Stomach (tissue), 9 donors: Measurements from ENCODE around the gene CXCR6. TPM values are rescaled to one million over a fixed set of nuclear protein-coding genes. Genes with fewer than 3 reads are reported as not detected.

Source experiments
- DNase-seq, 2 donors: peaks; one replicate each; pipeline versions ENCODE4 v3.0.0 to v3.0.0-alpha.2; 2013 to 2019
- H3K27ac ChIP-seq, 5 donors: fragments of 200-600 bp in 4 of 5; sonication (generic) in 4 of 5; one replicate each; pipeline ENCODE4 v1.5.1; 2013 to 2019; ENCODE audit warnings: mild to moderate bottlenecking in 1 of 5, moderate library complexity in 1 of 5
- H3K27me3 ChIP-seq, 3 donors: fragments of 200-600 bp; sonication (generic); one replicate each; pipeline ENCODE4 v1.5.1; 2017 to 2019; ENCODE audit warnings: mixed run types in 1 of 3
- H3K36me3 ChIP-seq, 4 donors: fragments of 200-600 bp; sonication (generic); 1 replicate in 3 of 4; 2 replicates in 1 of 4; pipeline ENCODE4 v1.5.1; 2016 to 2019
- H3K4me1 ChIP-seq, 4 donors: fragments of 200-600 bp; sonication (generic); one replicate each; pipeline ENCODE4 v1.5.1; 2016 to 2019
- H3K4me3 ChIP-seq, 4 donors: fragments of 200-600 bp; sonication (generic) in 3 of 4; one replicate each; pipeline ENCODE4 v1.5.1; 2016 to 2019; ENCODE audit warnings: mild to moderate bottlenecking in 1 of 4
- H3K9me3 ChIP-seq, 4 donors: fragments of 200-600 bp; sonication (generic); one replicate each; pipeline ENCODE4 v1.5.1; 2016 to 2019
- CTCF ChIP-seq, 7 experiments: fragments of 450-650 bp in 4 of 7; fragments of 200-600 bp in 3 of 7; sonication (generic) in 3 of 7; IDR thresholded peaks; one replicate each; pipeline ENCODE4 v1.5.1; 2016 to 2019; ENCODE audit warnings: antibody characterized with exemption in 7 of 7, control low read depth in 2 of 7, mild to moderate bottlenecking in 1 of 7
- EP300 ChIP-seq: sonication (generic); formaldehyde crosslinking; IDR thresholded peaks from one replicate; pipeline ENCODE4 v1.6.1; 2017; ENCODE audit warnings: antibody characterized with exemption
- POLR2A ChIP-seq, 4 donors: fragments of 450-650 bp; IDR thresholded peaks; one replicate each; pipeline ENCODE4 v1.6.1; 2016; ENCODE audit warnings: antibody characterized with exemption in 4 of 4, control low read depth in 2 of 4, mild to moderate bottlenecking in 1 of 4, moderate library complexity in 1 of 4
- POLR2AphosphoS5 ChIP-seq, 3 donors: sonication (generic); formaldehyde crosslinking; IDR thresholded peaks; one replicate each; pipeline ENCODE4 v1.6.1; 2016; ENCODE audit warnings: antibody characterized with exemption in 3 of 3
- whole genome bisulfite sequencing, 5 donors: extraction: QIAGEN DNeasy Blood & Tissue Kit in 3 of 5; methylation state at CpG; one replicate each; pipeline versions ENCODE4 v1.1.5 to v1.1.7; 2013 to 2018; 5-methylcytosine and 5-hydroxymethylcytosine counted together
- intact Hi-C: fragments of 100-400 bp; cut with DNase I; formaldehyde crosslinking; loops from one replicate; pipeline ENCODE4 v1.15.1; 2023; ENCODE audit warnings: low total_unique reads
- polyA plus RNA-seq, 3 donors: library from polyadenylated mRNA; stranded (reverse); fragments of 200-250 nt; gene quantifications; one replicate each; pipeline ENCODE4 v1.2.3, GENCODE V29; 2013
- total RNA-seq, 5 donors: library from RNA; depleted of rRNA; stranded (reverse); fragments of >200 nt; gene quantifications; one replicate each; pipeline versions ENCODE4 v1.1.0 to v1.2.3, GENCODE V29; 2014 to 2016
- donor health status: healthy with polysubstance abuse.
- donor health status: Bipolar disorder and iron deficiency.
- donor health status: healthy.

Gene CXCR6
- total and polyA plus RNA-seq, 8 donors: 0.31 to 14.8 (median 1.1) TPM; not detected in 3

GRCh38 chr3:45954306-45954705 is 11.0 kb downstream of the CXCR6 start:
- Histone ChIP-seq H3K27ac (no peak overlapping the region), H3K27me3 (no peaks in the 10 kb centered on the region), H3K4me3 (no peak overlapping the region), H3K9me3 (no peaks in the 10 kb centered on the region), H3K36me3 (peaks cover 79 to 100% (median 99%) of the 10 kb centered on the region in 4 donors), H3K4me1 (peaks cover 0 to 7% (median 2%) of the 10 kb centered on the region in 4 donors)
- 94 to 98% (median 95%) methylated on average over 3 of the region's 3 CpGs for WGBS, 5 donors
- TF ChIP-seq CTCF (IDR thresholded peaks at IDR 0.05): no peak
- no peak for TF ChIP-seq EP300
- TF ChIP-seq POLR2A (IDR thresholded peaks at IDR 0.05): no peak
- TF ChIP-seq POLR2AphosphoS5 (IDR thresholded peaks at IDR 0.05): no peak
- no peak for DNase-seq
- intact Hi-C loops: no loop called here

- H3K36me3 ChIP-seq: peaks cover 78 to 100% (median 99%) of the 10 kb centered on the region in 4 donors
- DNase-seq: no peak
- no peak for TF ChIP-seq POLR2A (IDR thresholded peaks at IDR 0.05)
- no peak for TF ChIP-seq POLR2AphosphoS5 (IDR thresholded peaks at IDR 0.05)
- TF ChIP-seq EP300: no peak
- TF ChIP-seq CTCF (IDR thresholded peaks at IDR 0.05): no peak
- H3K27me3 ChIP-seq: no peaks in the 10 kb centered on the region
- H3K27ac ChIP-seq: no peak overlapping the region
- WGBS, 5 donors: 87 to 90% (median 88%) methylated on average over 11 of the region's 11 CpGs
- intact Hi-C loops: no loop called here
- H3K9me3 ChIP-seq: no peaks in the 10 kb centered on the region
- H3K4me3 ChIP-seq: no peak overlapping the region
- H3K4me1 ChIP-seq: peaks cover 0 to 7% (median 0%) of the 10 kb centered on the region in 4 donors
Measured at GRCh38 chr3:45955017-45955647, 11.9 kb downstream of the CXCR6 start.

- WGBS, 5 donors: 89 to 94% (median 94%) methylated on average over 4 of the region's 4 CpGs
- H3K4me1 ChIP-seq: peaks cover 0 to 7% (median 0%) of the 10 kb centered on the region in 4 donors
- DNase-seq: no peak
Measured at GRCh38 chr3:45955706-45956105, 12.4 kb downstream of the CXCR6 start.

GRCh38 chr3:45957586-45957985 is 14.3 kb downstream of the CXCR6 start:
- peak overlapping the region in 3 of 5 donors; percentile 24 to 53 (median 52) for H3K27ac ChIP-seq

More at GRCh38 chr3:45955706-45956105, 12.4 kb downstream of the CXCR6 start:
- H3K27me3 ChIP-seq: no peaks in the 10 kb centered on the region
- intact Hi-C loops: no loop called here
- TF ChIP-seq POLR2AphosphoS5 (IDR thresholded peaks at IDR 0.05): no peak
- no peak for TF ChIP-seq CTCF (IDR thresholded peaks at IDR 0.05)
- no peak for TF ChIP-seq POLR2A (IDR thresholded peaks at IDR 0.05)
- TF ChIP-seq EP300: no peak
- no peaks in the 10 kb centered on the region for H3K9me3 ChIP-seq
- no peak overlapping the region for H3K4me3 ChIP-seq
- no peak overlapping the region for H3K27ac ChIP-seq
- H3K36me3 ChIP-seq: peaks cover 80 to 100% (median 99%) of the 10 kb centered on the region in 4 donors

GRCh38 chr3:45958321-45958791 is 15.1 kb downstream of the CXCR6 start:
- intact Hi-C loops: no loop called here
- no peak for DNase-seq
- Histone ChIP-seq H3K4me3 (no peak overlapping the region), H3K27me3 (no peaks in the 10 kb centered on the region), H3K4me1 (no peaks in the 10 kb centered on the region), H3K36me3 (peaks cover 89 to 100% (median 99%) of the 10 kb centered on the region in 4 donors), H3K9me3 (no peaks in the 10 kb centered on the region), H3K27ac (peak overlapping the region in 4 of 5 donors; percentile 12 to 53 (median 38))
- WGBS, 5 donors: 85 to 95% (median 87%) methylated on average over 5 to 6 of the region's 6 CpGs
- TF ChIP-seq POLR2AphosphoS5 (IDR thresholded peaks at IDR 0.05): no peak
- no peak for TF ChIP-seq POLR2A (IDR thresholded peaks at IDR 0.05)
- TF ChIP-seq CTCF (IDR thresholded peaks at IDR 0.05): no peak

More at GRCh38 chr3:45957586-45957985, 14.3 kb downstream of the CXCR6 start:
- Histone ChIP-seq H3K4me3 (no peak overlapping the region), H3K9me3 (no peaks in the 10 kb centered on the region), H3K27me3 (no peaks in the 10 kb centered on the region), H3K36me3 (peaks cover 87 to 100% (median 99%) of the 10 kb centered on the region in 4 donors), H3K4me1 (no peaks in the 10 kb centered on the region)
- no peak for DNase-seq
- intact Hi-C loops: no loop called here
- WGBS, 5 donors: 64 to 81% (median 70%) methylated on average over 5 of the region's 5 CpGs
- TF ChIP-seq POLR2A (IDR thresholded peaks at IDR 0.05): no peak
